Measurements from ENCODE around the gene SKA1. TPM values are rescaled to one million over a fixed set of nuclear protein-coding genes. Genes with fewer than 3 reads are reported as not detected.
A peak's percentile ranks its signal among the peaks of the same experiment; 100 is the strongest.
"Not testable (repeated sequence)": the region's sequence is repeated elsewhere in the genome, so short reads cannot be mapped to it uniquely, and the experiment has no call there.

Gene SKA1
- total RNA-seq, 4 donors from 2014 or later = 1.5 to 11.2 (median 3.8) TPM

- intact Hi-C loops (cut with DNase I) = no loop called here
- no peak for DNase-seq
- TF ChIP-seq CTCF (IDR thresholded peaks at IDR 0.05) (no peak), POLR2A (IDR thresholded peaks at IDR 0.05) (no peak)
- peaks cover 0 to 8% (median 0%) of the 10 kb centered on the region in 3 donors for H3K4me1 ChIP-seq
- H3K36me3 ChIP-seq = no peaks in the 10 kb centered on the region
- no peak overlapping the region for H3K27ac ChIP-seq
- H3K4me3 ChIP-seq = no peak overlapping the region
- peaks cover 0 to 46% (median 0%) of the 10 kb centered on the region in 4 donors for H3K27me3 ChIP-seq
- WGBS, 2 donors = 100% methylated on average over 1 of the region's 1 CpG; no CpG with 5 or more reads in 1 of the 2 donors
- no peaks in the 10 kb centered on the region for H3K9me3 ChIP-seq
Measured at GRCh38 chr18:50398947-50399346, 24.1 kb downstream of the SKA1 start.

DNA sequence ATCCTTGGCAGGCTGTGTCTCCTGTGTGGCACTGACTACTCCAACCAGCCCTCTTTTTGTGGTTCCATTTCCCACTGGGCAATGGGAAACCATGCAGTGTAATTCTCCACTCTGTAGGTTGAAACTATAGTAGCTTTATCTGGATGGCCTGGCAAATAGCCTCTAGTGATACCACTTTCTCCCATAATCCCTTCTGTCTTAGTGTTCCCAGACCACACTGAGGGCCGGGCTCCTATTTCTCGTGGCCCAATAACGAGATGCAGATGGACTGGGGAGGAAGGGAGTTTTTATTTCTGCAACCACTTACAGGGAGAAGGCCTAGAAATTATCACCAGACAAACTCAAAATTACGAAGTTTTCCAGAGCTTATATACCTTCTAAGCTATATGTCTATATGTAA lies 24.7 kb downstream of the SKA1 start:
- 88 to 89% methylated on average over 1 to 4 of the region's 4 CpGs for WGBS, 2 donors
- no peak overlapping the region for H3K4me3 ChIP-seq
- no peak for DNase-seq
- H3K9me3 ChIP-seq = no peaks in the 10 kb centered on the region
- no peak for TF ChIP-seq POLR2A (IDR thresholded peaks at IDR 0.05)
- peaks cover 0 to 15% (median 2%) of the 10 kb centered on the region in 3 donors for H3K4me1 ChIP-seq
- H3K36me3 ChIP-seq = no peaks in the 10 kb centered on the region
- intact Hi-C loops (cut with DNase I) = no loop called here
- no peak overlapping the region for H3K27ac ChIP-seq
- peaks cover 0 to 51% (median 0%) of the 10 kb centered on the region in 4 donors for H3K27me3 ChIP-seq

DNA sequence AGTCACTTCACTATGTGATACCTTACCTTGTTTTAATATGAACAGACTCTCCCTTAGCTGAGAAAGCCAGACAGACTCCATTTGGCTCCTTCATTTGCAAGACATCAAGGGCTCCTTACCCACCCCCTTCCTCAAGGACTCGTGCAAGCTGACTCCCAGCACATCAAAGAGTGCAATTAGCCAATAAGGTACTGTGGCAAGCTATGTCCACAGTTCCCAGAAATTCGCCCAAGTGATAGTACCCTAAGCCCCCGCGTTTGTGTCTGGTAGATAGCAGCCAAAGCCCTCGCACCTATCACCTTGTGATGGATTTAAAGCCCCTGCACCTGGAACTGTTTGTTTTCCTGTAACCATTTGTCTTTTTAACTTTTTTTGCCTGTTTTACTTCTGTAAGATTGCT lies 25.6 kb downstream of the SKA1 start:
- intact Hi-C loops (cut with DNase I); DNase-seq; H3K36me3 ChIP-seq; H3K9me3 ChIP-seq; H3K4me3 ChIP-seq; H3K27ac ChIP-seq: not testable (repeated sequence)
- 66 to 72% methylated on average over 5 of the region's 5 CpGs for WGBS, 2 donors
- peaks cover 0 to 60% (median 0%) of the 10 kb centered on the region in 4 donors for H3K27me3 ChIP-seq
- peaks cover 0 to 23% (median 5%) of the 10 kb centered on the region in 3 donors for H3K4me1 ChIP-seq

DNA sequence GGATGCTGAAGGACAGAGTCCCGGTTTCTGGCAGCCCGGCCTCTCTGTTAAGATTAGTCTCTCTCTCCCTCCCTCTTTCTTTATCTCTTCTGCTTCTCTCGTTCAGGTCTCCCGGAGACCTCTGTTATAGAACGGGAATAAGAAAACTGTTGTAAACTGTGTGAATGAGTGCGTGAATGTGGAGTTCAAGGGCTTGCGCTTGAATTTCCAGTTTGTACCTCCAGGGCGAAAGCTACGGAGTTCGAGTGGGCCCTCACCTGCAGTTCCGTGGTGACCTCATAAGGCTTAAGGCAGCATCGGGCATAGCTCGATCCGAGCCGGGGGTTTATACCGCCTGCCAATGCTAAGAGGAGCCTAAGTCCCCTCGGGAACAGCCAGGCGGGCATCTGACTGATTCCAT lies 26.4 kb downstream of the SKA1 start:
- no peaks in the 10 kb centered on the region for H3K36me3 ChIP-seq
- H3K4me1 ChIP-seq = peaks cover 0 to 30% (median 5%) of the 10 kb centered on the region in 3 donors
- intact Hi-C loops (cut with DNase I) = no loop called here
- WGBS, 2 donors = 62 to 76% methylated on average over 11 to 18 of the region's 18 CpGs
- H3K4me3 ChIP-seq = no peak overlapping the region
- no peak for DNase-seq
- TF ChIP-seq POLR2A (IDR thresholded peaks at IDR 0.05) (no peak), CTCF (IDR thresholded peaks at IDR 0.05) (no peak)
- H3K9me3 ChIP-seq = no peaks in the 10 kb centered on the region
- no peak overlapping the region for H3K27ac ChIP-seq
- H3K27me3 ChIP-seq = peaks cover 0 to 69% (median 0%) of the 10 kb centered on the region in 4 donors

DNA sequence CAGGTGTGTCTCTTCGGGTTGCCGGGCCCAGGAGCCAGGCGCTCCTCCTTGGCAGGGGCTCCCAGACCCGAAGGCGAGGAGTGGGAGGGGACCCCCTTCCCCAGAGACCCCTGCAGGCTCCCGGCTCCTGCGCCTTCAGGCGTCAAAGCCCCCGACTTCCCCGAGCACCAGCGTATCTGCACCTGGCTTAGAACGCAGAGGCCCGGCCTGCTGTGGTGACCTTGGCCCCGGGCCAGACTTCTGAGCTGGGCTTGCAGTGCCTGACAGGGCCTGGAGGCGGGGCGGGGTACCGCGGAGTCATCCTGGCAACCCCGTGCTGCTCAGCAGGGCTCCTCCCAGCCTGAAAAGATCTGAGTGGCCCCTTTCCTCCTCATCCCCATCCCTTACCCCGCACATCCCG lies 27.0 kb downstream of the SKA1 start:
- Histone ChIP-seq H3K36me3 (no peaks in the 10 kb centered on the region), H3K27ac (no peak overlapping the region), H3K27me3 (peaks cover 0 to 74% (median 0%) of the 10 kb centered on the region in 4 donors), H3K4me1 (peaks cover 0 to 30% (median 5%) of the 10 kb centered on the region in 3 donors), H3K4me3 (no peak overlapping the region), H3K9me3 (no peaks in the 10 kb centered on the region)
- intact Hi-C loops (cut with DNase I) = no loop called here
- DNase-seq = no peak
- 14% methylated on average over 2 to 14 of the region's 21 CpGs for WGBS, 2 donors
- TF ChIP-seq POLR2A (IDR thresholded peaks at IDR 0.05) (no peak), CTCF (IDR thresholded peaks at IDR 0.05) (peak in 1 of 6 experiments; percentile 28)

- DNase-seq; H3K27ac ChIP-seq; H3K4me3 ChIP-seq; H3K9me3 ChIP-seq; intact Hi-C loops (cut with DNase I); H3K36me3 ChIP-seq: not testable (repeated sequence)
- 42 to 51% methylated on average over 12 of the region's 13 CpGs for WGBS, 2 donors
- peaks cover 0 to 95% (median 0%) of the 10 kb centered on the region in 4 donors for H3K27me3 ChIP-seq
- peaks cover 0 to 30% (median 5%) of the 10 kb centered on the region in 3 donors for H3K4me1 ChIP-seq
Measured at GRCh38 chr18:50404752-50405581, 30.1 kb downstream of the SKA1 start.
